Astrocyte (in vitro differentiated cells and primary cell): ENCODE measurements around the gene GSG1L. TPM values are rescaled to one million over a fixed set of nuclear protein-coding genes. Genes with fewer than 3 reads are reported as not detected.

Source experiments
- DNase-seq: peaks from one replicate; pipeline ENCODE4 v3.0.0-alpha.2; 2010; ENCODE audit warnings: low read depth
- FAIRE-seq: peaks from 2 replicates; lab custom pipeline; 2011; peaks lifted over from hg19 to GRCh38; lab: Jason Lieb, UNC
- H2AFZ ChIP-seq: 2 replicates; pipeline ENCODE4 v1.6.0; 2012; ENCODE audit warnings: low read depth, low read length, inconsistent platforms
- H3K27ac ChIP-seq: 2 replicates; pipeline ENCODE4 v1.5.1; 2011; ENCODE audit warnings: low read depth, low read length, inconsistent platforms
- H3K27me3 ChIP-seq: 2 replicates; pipeline ENCODE4 v1.6.0; 2011; ENCODE audit warnings: low read length, inconsistent platforms; ENCODE audit not compliant: insufficient read depth
- H3K36me3 ChIP-seq: 2 replicates; pipeline ENCODE4 v1.5.1; 2011; ENCODE audit warnings: low read length, inconsistent platforms; ENCODE audit not compliant: insufficient read depth
- H3K4me1 ChIP-seq: 2 replicates; pipeline ENCODE4 v1.5.1; 2011; ENCODE audit warnings: low read length, inconsistent platforms; ENCODE audit not compliant: insufficient read depth
- H3K4me2 ChIP-seq: 2 replicates; pipeline ENCODE4 v1.6.0; 2012; ENCODE audit warnings: low read length, inconsistent platforms
- H3K4me3 ChIP-seq: 2 replicates; pipeline ENCODE4 v1.5.1; 2011; ENCODE audit warnings: low read depth, mild to moderate bottlenecking, low read length, inconsistent platforms; ENCODE audit not compliant: insufficient read depth
- H3K79me2 ChIP-seq: 2 replicates; pipeline ENCODE4 v1.6.0; 2012; ENCODE audit warnings: mild to moderate bottlenecking, low read length, inconsistent platforms; ENCODE audit not compliant: insufficient read depth
- H3K9ac ChIP-seq: 2 replicates; pipeline ENCODE4 v1.6.0; 2012; ENCODE audit warnings: mild to moderate bottlenecking, low read length, inconsistent platforms
- H3K9me3 ChIP-seq: 2 replicates; pipeline ENCODE4 v1.5.1; 2012; ENCODE audit warnings: low read depth, mild to moderate bottlenecking, low read length, inconsistent platforms; ENCODE audit not compliant: insufficient read depth
- H4K20me1 ChIP-seq: 2 replicates; pipeline ENCODE4 v1.6.0; 2012; ENCODE audit warnings: low read length, inconsistent platforms; ENCODE audit not compliant: insufficient read depth
- H3K27ac Mint-ChIP-seq: one replicate; pipeline ENCODE4 v1.8.0; 2021; ENCODE audit warnings: mild to moderate bottlenecking, mixed read lengths; ENCODE audit not compliant: unreplicated experiment
- H3K27me3 Mint-ChIP-seq: one replicate; pipeline ENCODE4 v1.8.0; 2021; ENCODE audit warnings: low read depth, mixed read lengths; ENCODE audit not compliant: unreplicated experiment
- H3K36me3 Mint-ChIP-seq: one replicate; pipeline ENCODE4 v1.8.0; 2021; ENCODE audit warnings: low read depth, mixed read lengths; ENCODE audit not compliant: unreplicated experiment
- H3K4me1 Mint-ChIP-seq: one replicate; pipeline ENCODE4 v1.8.0; 2021; ENCODE audit warnings: low read depth, mixed read lengths; ENCODE audit not compliant: unreplicated experiment
- H3K4me3 Mint-ChIP-seq: one replicate; pipeline ENCODE4 v1.8.0; 2021; ENCODE audit warnings: mild to moderate bottlenecking, moderate library complexity, mixed read lengths; ENCODE audit not compliant: unreplicated experiment
- H3K9me3 Mint-ChIP-seq: one replicate; pipeline ENCODE4 v1.8.0; 2021; ENCODE audit warnings: mild to moderate bottlenecking, mixed read lengths; ENCODE audit not compliant: unreplicated experiment
- CTCF ChIP-seq: IDR thresholded peaks from 2 replicates; pipeline ENCODE4 v1.5.1; 2011; ENCODE audit warnings: low read depth, mild to moderate bottlenecking, inconsistent platforms, low read length, moderate library complexity; ENCODE audit not compliant: insufficient read depth
- EZH2 ChIP-seq: IDR thresholded peaks from 2 replicates; pipeline ENCODE4 v1.6.1; 2012; ENCODE audit warnings: mild to moderate bottlenecking, low read length, inconsistent platforms; ENCODE audit not compliant: insufficient read depth
- total RNA-seq: library from RNA; stranded (reverse); gene quantifications from 2 replicates; pipeline ENCODE4 v1.2.1, GENCODE V29; 2021

Gene GSG1L
- total RNA-seq, 1 donor from 2014 or later = not detected

DNA sequence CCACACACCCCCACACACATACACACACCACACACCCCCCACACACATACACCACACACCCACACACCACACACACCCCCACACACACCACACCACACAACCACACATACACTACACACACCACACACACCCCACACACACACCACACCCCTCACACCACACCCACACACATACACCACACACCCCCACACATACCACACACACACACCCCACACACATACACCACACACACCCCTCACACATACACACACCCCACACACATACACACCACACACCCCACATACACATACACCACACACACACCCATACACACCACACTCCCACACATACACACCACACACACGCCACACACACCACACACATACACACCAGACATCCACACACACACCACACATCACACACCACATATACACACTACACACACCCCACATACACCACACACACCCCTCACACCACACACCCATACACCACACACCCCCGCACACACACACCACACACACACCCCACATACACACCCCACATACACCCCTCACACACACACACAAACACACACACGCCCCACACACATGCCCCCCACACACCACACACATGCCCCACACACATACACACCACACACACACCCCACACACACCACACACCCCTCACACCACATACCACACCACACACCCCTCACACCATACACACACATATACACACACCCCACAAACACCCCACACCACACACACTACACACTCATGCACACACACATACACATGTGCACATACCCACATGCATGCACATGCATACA lies 25.9 kb upstream of the GSG1L start:
- FAIRE-seq (no peak), DNase-seq (no peak)
- Mint-ChIP-seq H3K27me3 (peaks cover 3% of the 10 kb centered on the region), H3K4me3 (no peak overlapping the region), H3K36me3 (no peaks in the 10 kb centered on the region), H3K4me1 (peaks cover 10% of the 10 kb centered on the region), H3K9me3 (no peaks in the 10 kb centered on the region), H3K27ac (no peak overlapping the region)
- Histone ChIP-seq H3K27ac (no peak overlapping the region), H3K79me2 (no peaks in the 10 kb centered on the region), H3K27me3 (no peaks in the 10 kb centered on the region), H3K4me3 (no peak overlapping the region), H2AFZ (no peak overlapping the region), H3K9ac (no peak overlapping the region), H3K9me3 (no peaks in the 10 kb centered on the region), H3K4me1 (peaks cover 13% of the 10 kb centered on the region), H3K36me3 (no peaks in the 10 kb centered on the region), H3K4me2 (no peak overlapping the region), H4K20me1 (peaks cover 56% of the 10 kb centered on the region)
- no peak for TF ChIP-seq EZH2
- no peak for TF ChIP-seq CTCF

DNA sequence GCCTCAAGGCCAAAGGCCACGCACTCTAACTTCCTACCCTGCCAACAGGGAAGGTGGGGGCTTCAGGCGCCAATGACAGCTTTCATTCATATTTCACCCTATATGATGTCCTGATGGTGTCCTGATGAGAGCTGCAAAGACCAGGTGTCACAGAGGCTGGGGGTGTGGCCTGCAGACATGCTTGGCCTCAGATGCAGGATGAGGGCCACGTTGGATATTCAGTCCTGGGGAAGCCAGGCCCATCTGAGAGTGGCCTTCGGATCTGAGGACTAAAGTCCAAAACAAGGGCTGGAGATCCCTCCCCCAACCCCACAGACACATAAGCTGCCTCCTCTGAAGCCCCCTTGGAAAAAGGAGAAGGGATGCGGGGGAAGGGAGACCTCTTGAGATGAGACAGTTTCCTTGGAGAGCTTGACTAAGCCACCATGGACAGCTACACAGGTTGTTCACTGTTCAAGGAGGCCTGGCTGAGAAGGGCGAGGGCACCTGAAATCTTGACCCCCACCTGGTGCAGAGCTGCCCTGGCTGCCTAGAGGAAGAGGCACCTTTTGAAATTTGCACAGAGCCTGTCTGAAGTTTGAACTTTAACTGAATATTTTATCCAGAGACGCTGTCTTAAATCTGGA lies 24.3 kb upstream of the GSG1L start:
- no peak overlapping the region for H3K4me2 ChIP-seq
- FAIRE-seq = no peak
- H3K4me3 Mint-ChIP-seq = no peak overlapping the region
- peaks cover 13% of the 10 kb centered on the region for H3K4me1 ChIP-seq
- no peaks in the 10 kb centered on the region for H3K36me3 Mint-ChIP-seq
- peaks cover 3% of the 10 kb centered on the region for H3K27me3 Mint-ChIP-seq
- no peak overlapping the region for H3K9ac ChIP-seq
- peaks cover 40% of the 10 kb centered on the region for H4K20me1 ChIP-seq
- no peak overlapping the region for H3K27ac Mint-ChIP-seq
- no peaks in the 10 kb centered on the region for H3K9me3 Mint-ChIP-seq
- no peak overlapping the region for H2AFZ ChIP-seq
- H3K36me3 ChIP-seq = no peaks in the 10 kb centered on the region
- no peaks in the 10 kb centered on the region for H3K27me3 ChIP-seq
- TF ChIP-seq EZH2 (no peak), CTCF (no peak)
- no peak overlapping the region for H3K4me3 ChIP-seq
- H3K9me3 ChIP-seq = no peaks in the 10 kb centered on the region
- peaks cover 6% of the 10 kb centered on the region for H3K4me1 Mint-ChIP-seq
- H3K27ac ChIP-seq = no peak overlapping the region
- no peak for DNase-seq
- no peaks in the 10 kb centered on the region for H3K79me2 ChIP-seq
